IPS-18c (cell line): Measurements from ENCODE around the gene PKDCC.
"Not testable (repeated sequence)": the region's sequence is repeated elsewhere in the genome, so short reads cannot be mapped to it uniquely, and the experiment has no call there.

Experiments used
- H3K4me3 ChIP-seq: 2 replicates; pipeline ENCODE4 v1.7.0; 2013; ENCODE audit warnings: low read depth, mild to moderate bottlenecking, low read length, moderate library complexity; ENCODE audit not compliant: insufficient read depth
- H3K9me3 ChIP-seq: one replicate; pipeline ENCODE4 v1.6.1; 2013; ENCODE audit warnings: mild to moderate bottlenecking, low read length, moderate library complexity; ENCODE audit not compliant: control insufficient read depth, insufficient read depth

The PKDCC gene

DNA sequence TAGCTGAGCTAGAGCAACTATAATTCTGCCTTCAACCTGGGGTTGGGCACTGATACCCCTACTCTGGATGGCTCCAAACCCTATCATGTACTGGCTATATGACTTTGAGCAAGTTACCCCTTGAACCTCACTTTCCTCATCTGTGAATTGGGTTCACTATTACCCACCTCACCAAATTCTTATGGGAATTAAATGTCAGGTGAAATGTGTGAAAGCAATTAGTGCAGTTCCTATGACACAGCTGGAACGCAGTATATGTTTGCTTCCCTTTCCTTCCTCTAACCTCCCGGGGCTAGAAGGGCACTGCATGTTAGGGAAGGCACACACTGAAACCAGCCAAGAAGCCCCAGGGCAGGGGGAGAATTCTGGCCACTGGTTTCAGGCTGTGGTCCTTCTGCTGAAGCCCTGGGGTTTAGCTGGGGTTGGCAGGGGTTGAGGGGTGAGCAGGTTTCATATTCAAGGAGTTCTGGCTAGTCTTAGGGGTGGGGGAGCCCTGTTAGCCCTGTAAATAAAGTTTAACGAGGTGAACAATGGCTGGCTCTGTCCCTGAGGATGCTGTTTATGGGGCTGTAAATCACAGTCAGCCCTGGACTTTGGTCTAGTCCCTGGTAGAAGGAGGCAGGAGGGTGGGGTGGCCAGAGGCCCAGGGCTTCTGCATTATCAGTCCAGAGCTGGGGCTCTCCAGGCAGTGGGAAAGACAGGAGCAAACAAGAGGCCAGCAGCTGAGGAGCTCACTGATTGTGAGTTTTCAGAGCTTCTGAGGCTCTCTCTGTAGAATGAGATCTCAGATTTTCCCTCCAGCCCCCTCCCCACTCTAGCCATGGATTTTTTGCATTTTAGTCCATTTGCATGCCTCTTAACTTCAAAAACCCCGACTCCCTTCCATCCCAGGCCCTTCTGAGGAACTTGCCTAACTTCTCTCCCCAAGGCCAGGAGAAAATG lies 8.0 kb downstream of the PKDCC start:
- H3K9me3 ChIP-seq = peaks cover 2% of the 10 kb centered on the region
- H3K4me3 ChIP-seq = no peak overlapping the region

DNA sequence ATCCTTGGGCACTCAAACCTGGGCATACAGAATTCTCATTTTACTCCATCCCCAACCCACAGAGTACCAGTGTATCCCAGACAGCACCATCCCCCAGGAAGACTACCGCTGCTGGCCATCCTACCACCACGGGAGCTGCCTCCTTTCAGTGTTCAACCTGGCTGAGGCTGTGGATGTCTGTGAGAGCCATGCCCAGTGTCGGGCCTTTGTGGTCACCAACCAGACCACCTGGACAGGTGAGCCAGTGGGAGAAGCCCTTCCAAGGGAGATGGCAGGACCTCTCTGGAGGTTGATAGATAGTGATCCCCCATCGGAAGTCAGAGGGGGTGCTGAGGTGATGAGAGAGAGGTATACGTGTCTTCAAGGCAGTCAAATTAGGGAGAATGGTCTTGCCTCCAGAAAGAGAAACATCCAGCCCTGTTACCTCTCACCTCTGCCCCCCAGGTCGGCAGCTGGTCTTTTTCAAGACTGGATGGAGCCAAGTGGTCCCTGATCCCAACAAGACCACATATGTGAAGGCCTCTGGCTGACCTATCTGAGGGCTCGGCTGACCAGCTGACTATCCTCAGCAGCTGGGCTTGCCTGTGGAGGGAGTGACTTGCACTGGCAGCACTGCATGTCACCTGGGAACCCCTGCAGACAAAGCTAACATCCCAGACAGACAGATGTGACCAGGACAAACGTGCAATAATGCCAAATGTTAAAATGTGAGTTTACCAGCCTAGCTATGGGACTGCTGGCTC lies 9.5 kb downstream of the PKDCC start:
- no peak overlapping the region for H3K4me3 ChIP-seq
- H3K9me3 ChIP-seq = no peaks in the 10 kb centered on the region

DNA sequence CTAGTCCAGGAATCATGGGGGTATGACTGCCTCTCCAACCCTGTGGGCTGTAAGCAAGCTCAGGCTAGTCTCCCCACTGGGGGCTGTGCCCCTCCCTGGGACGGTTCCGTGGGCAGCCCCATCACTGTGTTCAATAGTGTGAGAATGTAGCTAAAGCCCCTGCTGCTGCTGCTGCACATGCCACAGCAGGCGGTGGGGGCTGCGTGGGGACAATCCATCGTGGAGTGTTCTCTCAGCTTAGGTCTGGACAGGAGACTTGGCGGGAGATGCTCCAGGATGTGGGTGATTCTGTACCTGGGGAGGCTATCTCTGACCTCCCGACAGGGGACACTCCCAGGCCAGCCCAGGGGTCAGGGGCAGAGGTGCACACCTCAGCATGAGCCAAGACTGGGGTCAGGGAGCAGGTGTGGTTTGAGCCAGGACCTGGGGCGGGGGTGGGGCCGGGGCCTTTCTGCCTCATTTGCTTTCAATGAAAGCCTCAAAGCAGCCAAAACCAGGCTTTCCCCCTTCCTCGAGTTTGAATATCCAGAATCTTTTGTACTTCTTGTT lies 10.2 kb downstream of the PKDCC start:
- Histone ChIP-seq H3K4me3 (no peak overlapping the region), H3K9me3 (no peaks in the 10 kb centered on the region)

DNA sequence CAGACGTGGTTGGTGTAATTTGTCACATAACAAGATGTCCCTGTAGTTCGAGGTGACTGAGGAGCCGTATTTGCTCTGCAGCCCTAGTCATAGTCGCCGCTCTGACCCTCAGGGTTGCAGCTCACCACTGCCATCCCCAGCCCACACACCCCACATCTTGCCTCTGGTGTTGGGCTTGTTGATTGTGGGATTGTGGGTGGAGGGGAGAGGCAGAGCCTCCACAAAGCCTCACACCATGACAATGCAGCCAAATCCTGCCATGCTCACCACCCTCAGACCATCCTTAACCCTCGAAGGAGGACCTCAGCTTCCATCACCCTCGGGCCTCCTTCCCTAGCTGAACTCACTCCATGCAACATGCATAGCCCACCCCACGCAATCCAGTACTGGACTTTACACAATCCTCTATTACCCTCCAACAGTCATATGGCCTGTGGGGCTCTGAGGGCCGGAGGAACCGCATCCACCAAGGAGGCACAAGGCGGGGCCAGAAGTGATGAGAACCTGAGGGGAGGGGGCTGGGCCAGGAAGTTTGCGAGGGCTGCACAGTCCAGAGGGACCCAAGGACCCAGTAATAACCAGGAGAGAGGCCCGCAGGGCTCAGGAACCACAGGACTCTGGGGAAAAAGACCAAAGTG lies 11.6 kb downstream of the PKDCC start:
- H3K9me3 ChIP-seq = no peaks in the 10 kb centered on the region

DNA sequence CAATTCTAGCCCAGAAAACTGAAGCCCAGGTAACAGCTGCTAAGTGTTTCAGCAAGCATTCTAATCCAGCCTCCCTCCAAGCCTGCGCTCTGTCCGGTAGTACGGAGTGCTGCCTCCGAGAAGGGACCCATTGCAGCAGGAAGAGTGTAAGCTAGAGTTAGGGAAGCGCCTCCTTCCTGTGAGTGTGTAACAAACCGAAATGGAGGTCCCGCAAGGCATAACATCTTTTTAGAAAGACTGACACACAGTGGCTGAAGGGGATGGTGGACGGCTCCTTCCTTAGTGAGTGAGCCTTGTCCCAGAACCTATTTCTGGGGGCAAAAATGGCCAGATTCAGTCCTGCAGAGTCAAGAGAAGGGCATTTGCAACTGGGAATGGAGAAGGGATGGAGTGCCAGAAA lies 12.2 kb downstream of the PKDCC start:
- no peaks in the 10 kb centered on the region for H3K9me3 ChIP-seq
- H3K4me3 ChIP-seq = no peak overlapping the region

More for the DNA sequence above, 11.6 kb downstream of the PKDCC start:
- H3K4me3 ChIP-seq = no peak overlapping the region

DNA sequence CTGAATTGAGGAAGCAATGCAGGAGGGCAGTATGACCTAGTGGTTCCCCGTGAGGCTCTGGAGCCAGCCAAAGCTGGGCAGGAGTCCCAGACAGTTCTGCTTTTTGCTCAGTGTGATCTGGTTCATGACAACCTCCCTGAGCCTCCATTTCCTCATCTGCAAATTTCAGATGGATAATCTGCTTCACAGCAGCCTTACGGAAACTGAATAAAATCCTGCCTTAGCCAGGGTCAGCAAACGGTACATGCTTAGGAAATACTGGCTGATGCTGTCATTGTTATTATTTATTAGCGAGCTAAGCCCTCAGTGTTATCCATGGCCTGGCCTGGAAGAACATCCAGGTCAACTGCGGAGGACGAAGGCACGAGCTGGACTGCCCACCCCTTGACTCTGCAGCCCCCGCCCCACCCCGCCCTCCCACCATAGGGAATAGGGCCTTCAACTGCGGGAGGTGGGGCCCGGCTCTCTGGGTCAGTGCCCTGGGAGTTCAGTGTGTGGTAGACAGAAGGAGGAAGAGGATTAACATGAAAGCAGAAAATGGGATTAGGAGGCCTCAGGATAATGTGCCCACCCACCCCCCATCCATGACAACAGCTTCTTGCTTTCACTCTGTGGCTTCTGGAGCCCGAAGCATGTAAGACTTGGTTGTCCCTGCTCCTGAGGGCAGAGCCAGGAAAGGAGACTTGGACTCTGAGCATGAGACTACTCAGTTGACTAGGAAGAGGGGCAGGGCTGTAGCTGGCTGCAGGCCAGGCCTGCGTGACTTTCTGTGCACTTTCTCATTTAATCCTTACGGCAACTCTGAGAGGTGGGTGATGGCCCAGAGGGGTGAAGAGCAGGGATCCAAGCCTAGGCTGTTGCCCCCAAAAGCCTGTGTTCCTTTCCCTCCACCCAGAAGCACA lies 13.1 kb downstream of the PKDCC start:
- Histone ChIP-seq H3K4me3 (no peak overlapping the region), H3K9me3 (no peaks in the 10 kb centered on the region)

DNA sequence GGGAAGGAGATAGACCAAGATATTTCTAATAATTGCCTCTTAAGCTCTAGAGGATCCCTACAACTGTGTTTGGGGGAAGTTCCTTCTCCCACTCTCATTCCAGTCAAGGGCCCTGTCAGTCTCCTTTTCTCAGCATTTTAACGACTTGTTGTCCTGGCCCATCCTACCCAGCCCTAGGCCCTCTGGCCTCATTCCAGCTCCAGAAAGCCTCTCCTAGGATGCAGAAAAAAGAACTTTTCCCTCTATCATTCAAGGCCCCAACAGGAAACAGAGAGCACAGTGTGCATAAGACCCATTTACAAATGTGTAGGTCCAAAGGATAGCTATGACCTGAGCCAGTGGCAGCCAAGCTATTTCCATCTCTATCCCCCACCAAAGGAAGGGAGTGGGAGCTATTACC lies 14.0 kb downstream of the PKDCC start:
- Histone ChIP-seq H3K4me3 (no peak overlapping the region), H3K9me3 (no peaks in the 10 kb centered on the region)

DNA sequence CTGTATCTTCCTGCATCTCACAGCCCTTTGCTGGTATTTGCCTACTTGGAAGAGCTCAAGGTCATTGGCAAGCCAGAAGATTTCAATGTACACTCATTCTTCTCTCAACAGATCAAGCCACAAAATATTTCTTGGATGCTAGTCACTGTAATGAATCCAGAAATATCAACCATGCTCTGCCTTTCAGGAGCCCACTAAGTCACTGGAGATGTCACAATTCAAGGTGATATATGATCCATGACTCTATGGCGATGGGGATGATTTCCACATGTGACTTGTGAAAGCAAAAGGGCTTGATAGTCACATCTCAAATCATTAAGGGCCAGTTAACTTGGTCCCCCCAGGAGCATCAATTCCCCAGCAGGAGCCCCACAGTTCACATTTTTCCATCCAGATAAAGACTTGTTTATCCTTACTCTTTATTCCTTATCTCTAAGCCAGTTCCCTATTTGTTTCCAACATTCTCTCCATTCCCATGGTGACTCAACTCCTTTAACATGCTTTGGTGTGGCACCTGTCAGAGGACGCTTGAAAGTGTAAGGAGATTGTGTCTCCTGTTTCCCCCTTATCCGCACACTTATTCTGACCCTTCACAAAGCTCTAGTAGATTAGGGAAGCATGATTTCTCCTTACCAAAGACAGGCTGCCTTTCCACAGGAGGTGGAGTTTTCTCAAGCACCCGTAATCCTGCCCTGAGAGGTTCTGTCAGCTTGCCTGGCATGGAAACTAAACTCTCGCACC lies 15.8 kb downstream of the PKDCC start:
- Histone ChIP-seq H3K4me3 (no peak overlapping the region), H3K9me3 (no peaks in the 10 kb centered on the region)

DNA sequence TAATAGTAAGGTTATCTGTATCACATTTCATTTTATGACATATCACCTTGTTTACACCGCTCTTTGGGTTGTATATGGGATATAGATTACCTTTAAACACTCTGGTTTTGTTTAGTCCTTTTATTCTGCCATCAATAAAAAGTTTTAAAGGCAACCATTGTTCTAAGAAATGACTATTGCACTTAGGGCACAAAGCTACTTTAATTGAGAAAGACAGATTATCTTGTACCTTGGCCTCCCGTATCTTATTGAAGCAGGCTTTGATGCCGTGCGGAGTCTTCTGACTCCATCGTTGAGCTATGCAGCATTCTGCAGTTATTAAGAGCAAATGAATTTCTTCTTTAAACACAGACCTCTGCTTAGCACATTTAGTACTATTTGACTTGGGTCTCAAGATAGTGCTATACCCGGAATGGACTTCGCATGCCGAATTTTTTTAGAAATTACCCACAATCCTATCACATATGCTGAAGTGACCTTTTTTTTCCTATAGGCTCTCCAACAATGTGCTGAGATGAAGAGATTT lies 16.7 kb downstream of the PKDCC start:
- H3K9me3 ChIP-seq = no peaks in the 10 kb centered on the region
- no peak overlapping the region for H3K4me3 ChIP-seq

DNA sequence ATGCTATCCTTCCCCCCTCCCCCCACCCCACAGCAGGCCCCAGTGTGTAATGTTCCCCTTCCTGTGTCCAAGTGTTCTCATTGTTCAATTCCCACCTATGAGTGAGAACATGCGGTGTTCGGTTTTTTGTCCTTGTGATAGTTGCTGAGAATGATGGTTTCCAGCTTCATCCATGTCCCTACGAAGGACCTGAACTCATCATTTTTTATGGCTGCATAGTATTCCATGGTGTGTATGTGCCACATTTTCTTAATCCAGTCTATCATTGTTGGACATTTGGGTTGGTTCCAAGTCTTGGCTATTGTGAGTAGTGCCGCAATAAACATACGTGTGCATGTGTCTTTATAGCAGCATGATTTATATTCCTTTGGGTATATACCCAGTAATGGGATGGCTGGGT lies 17.9 kb downstream of the PKDCC start:
- not testable (repeated sequence) for H3K9me3 ChIP-seq

DNA sequence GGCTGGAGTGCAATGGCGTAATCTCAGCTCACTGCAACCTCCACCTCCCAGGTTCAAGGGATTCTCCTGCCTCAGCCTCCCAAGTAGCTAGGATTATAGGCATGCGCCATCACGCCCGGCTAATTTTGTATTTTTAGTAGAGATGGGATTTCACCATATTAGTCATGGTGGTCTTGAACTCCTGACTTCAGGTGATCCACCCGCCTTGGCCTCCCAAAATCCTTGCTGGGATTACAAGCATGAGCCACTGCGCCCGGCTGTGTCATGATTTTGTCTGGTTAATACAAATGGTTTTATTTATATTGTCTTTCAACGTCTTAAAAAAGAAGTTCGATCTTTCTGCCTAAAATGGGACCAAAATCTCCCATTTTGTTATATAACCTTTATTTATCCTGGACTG lies 19.2 kb downstream of the PKDCC start:
- H3K4me3 ChIP-seq, H3K9me3 ChIP-seq: not testable (repeated sequence)

More for the DNA sequence above, 17.9 kb downstream of the PKDCC start:
- H3K4me3 ChIP-seq = not testable (repeated sequence)

DNA sequence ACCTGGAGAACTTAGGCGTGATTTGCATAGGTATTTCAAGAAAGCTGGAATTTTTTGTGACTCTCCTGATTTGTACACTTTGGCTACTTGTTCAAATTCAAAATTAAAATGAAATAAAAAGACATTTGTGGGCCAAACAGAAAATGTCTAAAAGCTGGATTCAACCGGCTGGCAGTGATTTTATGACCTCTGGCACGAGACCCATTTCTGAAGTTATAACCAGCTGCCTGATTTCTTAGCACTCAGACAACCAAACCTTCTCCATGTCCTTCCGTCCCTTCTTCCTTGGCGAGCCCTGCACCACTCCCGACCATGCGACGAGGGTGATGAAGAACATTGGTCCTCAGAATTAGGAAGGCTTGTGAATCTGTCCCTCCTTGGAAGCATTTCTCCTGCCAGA lies 19.7 kb downstream of the PKDCC start:
- no peaks in the 10 kb centered on the region for H3K9me3 ChIP-seq
- H3K4me3 ChIP-seq = no peak overlapping the region

DNA sequence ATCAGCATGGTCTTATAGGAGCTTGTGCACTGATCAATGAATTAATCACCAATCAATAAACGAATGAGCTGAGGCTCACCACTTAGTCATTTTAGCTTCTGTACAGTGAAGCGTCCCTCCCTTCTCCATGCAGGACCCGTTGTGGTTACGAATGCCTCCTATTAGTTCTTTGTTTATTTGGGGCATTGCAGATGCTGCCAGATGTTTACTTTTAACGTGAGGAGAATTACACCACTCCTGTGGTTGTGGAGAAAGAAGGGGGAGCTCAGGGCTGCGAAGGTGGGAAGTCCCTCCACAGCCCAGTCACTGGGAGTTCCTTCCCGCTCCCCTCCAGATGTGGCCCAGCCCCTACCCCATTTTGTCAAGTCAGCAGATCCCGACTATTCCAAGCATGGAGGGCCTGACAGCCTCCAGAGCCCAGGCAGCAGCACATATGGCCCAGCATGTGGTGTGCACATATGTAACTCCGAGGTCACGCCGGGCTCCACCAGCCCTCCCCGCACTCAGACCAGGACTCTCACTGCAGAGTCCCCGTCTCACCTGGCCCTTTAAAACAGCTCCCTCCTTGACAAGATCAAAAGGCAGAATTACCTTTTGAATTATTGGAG lies 20.9 kb downstream of the PKDCC start:
- Histone ChIP-seq H3K9me3 (no peaks in the 10 kb centered on the region), H3K4me3 (no peak overlapping the region)

DNA sequence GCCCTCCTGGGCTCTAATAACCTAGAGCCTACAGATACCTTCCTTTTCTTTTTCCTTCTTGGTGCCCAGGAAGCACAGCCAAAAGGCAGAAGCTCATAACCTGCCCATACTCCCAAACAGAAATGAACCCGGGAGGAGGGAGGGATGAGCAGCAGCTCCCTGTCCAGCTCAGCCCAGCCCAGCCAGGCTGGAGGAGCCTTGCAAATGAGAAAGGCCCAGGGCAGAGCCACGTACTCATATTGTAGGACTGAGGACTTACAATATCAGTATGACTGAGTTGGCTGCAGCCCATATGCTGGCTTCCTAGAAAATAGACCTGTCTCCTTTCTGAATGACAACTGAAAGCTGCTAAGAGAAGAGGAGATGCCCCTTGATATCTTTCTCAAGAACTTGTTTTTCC lies 21.7 kb downstream of the PKDCC start:
- no peak overlapping the region for H3K4me3 ChIP-seq
- no peaks in the 10 kb centered on the region for H3K9me3 ChIP-seq

DNA sequence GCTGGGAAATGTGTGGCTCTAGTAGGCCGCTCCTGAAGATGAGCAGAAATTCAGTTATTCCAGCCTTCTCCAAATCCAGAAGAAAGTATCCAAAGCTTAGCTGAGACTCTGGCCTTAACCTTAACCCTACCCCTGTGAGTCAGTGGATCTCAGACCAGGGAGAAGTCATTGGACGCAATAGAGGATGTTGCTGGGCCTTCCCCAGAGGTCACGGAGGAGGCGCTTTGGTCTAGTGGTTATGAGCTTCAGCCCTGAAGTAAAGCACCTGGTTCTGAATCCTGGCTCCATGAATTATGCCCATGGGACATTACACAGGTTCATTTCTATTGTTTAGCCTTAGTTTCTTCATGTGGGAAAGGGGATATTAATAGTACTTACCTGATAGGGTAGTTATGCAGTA lies 24.0 kb downstream of the PKDCC start:
- Histone ChIP-seq H3K4me3 (no peak overlapping the region), H3K9me3 (no peaks in the 10 kb centered on the region)
